H1 (cell line): ENCODE measurements around the gene ESPNL. TPM values are rescaled to one million over a fixed set of nuclear protein-coding genes. Genes with fewer than 3 reads are reported as not detected.

ENCODE experiments used
- CTCF ChIA-PET: fragments of 300-600 bp; sonication (Branson Sonifier 250); formaldehyde crosslinking; loops from one replicate; lab custom pipeline; 2021; ENCODE audit not compliant: partially characterized antibody; lab: Charles Lee
- POLR2A ChIA-PET: fragments of 300-600 bp; sonication (Branson Sonifier 250); formaldehyde crosslinking; loops from one replicate; lab custom pipeline; 2021; ENCODE audit warnings: inconsistent platforms; ENCODE audit not compliant: partially characterized antibody; lab: Charles Lee
- DNase-seq, 2 experiments: peaks; one replicate each; pipeline versions ENCODE4 v3.0.0 to v3.0.0-alpha.2; 2010 to 2022; ENCODE audit warnings: low spot score in 2 of 2, low read depth in 1 of 2, mixed read lengths in 1 of 2
- FAIRE-seq: peaks from 2 replicates; lab custom pipeline; 2011; peaks lifted over from hg19 to GRCh38; lab: Jason Lieb, UNC
- H2AFZ ChIP-seq: 2 replicates; pipeline ENCODE4 v1.8.1; 2012; ENCODE audit warnings: low read length, inconsistent platforms
- H2AK5ac ChIP-seq: 2 replicates; pipeline ENCODE4 v1.6.1; 2013; ENCODE audit warnings: low read depth, low read length
- H2BK120ac ChIP-seq: replicated peaks from 2 replicates; pipeline ENCODE3; 2013; ENCODE audit warnings: low read depth, low read length, inconsistent platforms
- H2BK12ac ChIP-seq: 2 replicates; pipeline ENCODE4 v1.6.1; 2013; ENCODE audit warnings: low read depth, low read length
- H2BK15ac ChIP-seq: 2 replicates; pipeline ENCODE4 v1.6.1; 2013; ENCODE audit warnings: low read length
- H2BK20ac ChIP-seq: 2 replicates; pipeline ENCODE4 v1.6.1; 2013; ENCODE audit warnings: low read length
- H2BK5ac ChIP-seq: 2 replicates; pipeline ENCODE4 v1.6.1; 2013; ENCODE audit warnings: low read depth, low read length
- H3K14ac ChIP-seq: 2 replicates; pipeline ENCODE4 v1.6.1; 2013; ENCODE audit warnings: inconsistent platforms; ENCODE audit not compliant: insufficient read length
- H3K18ac ChIP-seq: 2 replicates; pipeline ENCODE4 v1.6.1; 2013; ENCODE audit warnings: low read length; ENCODE audit errors: extremely low read depth
- H3K23ac ChIP-seq: 2 replicates; pipeline ENCODE4 v1.6.1; 2013; ENCODE audit warnings: inconsistent platforms; ENCODE audit not compliant: insufficient read length
- H3K23me2 ChIP-seq: 2 replicates; pipeline ENCODE4 v1.6.1; 2013; ENCODE audit warnings: low read depth, low read length
- H3K27ac ChIP-seq: 2 replicates; pipeline ENCODE4 v1.6.1; 2011; ENCODE audit warnings: low read depth, low read length, inconsistent platforms
- H3K27me3 ChIP-seq, 4 experiments: replicated peaks in 1 of 4; 1 replicate in 1 of 4; 2 replicates in 3 of 4; pipeline versions ENCODE4 v1.6.1 to v1.8.1; 2011 to 2013; ENCODE audit warnings: low read length in 3 of 4, mild to moderate bottlenecking in 3 of 4, inconsistent platforms in 2 of 4, mixed read lengths in 2 of 4, moderate library complexity in 1 of 4; ENCODE audit not compliant: control insufficient read depth in 3 of 4, insufficient read depth in 3 of 4; ENCODE audit errors: extremely low read depth in 1 of 4
- H3K36me3 ChIP-seq, 4 experiments: 2 replicates each; pipeline versions ENCODE4 v1.6.1 to v1.8.1; 2011 to 2013; ENCODE audit warnings: mild to moderate bottlenecking in 4 of 4, low read length in 3 of 4, moderate library complexity in 2 of 4, control low read depth in 1 of 4, inconsistent platforms in 1 of 4; ENCODE audit not compliant: insufficient read depth in 4 of 4, control insufficient read depth in 2 of 4
- H3K4ac ChIP-seq: replicated peaks from 2 replicates; pipeline ENCODE3; 2013; ENCODE audit warnings: low read length, low read depth, mixed read lengths, inconsistent platforms; ENCODE audit not compliant: insufficient read length
- H3K4me1 ChIP-seq, 4 experiments: replicated peaks in 1 of 4; 1 replicate in 1 of 4; 2 replicates in 3 of 4; pipeline versions ENCODE4 v1.6.1 to v1.8.1; 2011 to 2013; ENCODE audit warnings: low read length in 3 of 4, inconsistent platforms in 2 of 4, mixed read lengths in 1 of 4; ENCODE audit not compliant: insufficient read depth in 4 of 4, control insufficient read depth in 3 of 4
- H3K4me2 ChIP-seq, 2 experiments: 2 replicates each; pipeline versions ENCODE4 v1.6.1 to v1.8.1; 2011 to 2013; ENCODE audit warnings: low read depth in 2 of 2, low read length in 2 of 2, control low read depth in 1 of 2, inconsistent platforms in 1 of 2, mild to moderate bottlenecking in 1 of 2; ENCODE audit not compliant: insufficient read depth in 1 of 2
- H3K4me3 ChIP-seq, 4 experiments: fragments of 200-600, 300-600 bp in 1 of 4; sonication (generic), shearing (Covaris generic), sonication (Bioruptor Twin) in 1 of 4; 2 replicates each; pipeline versions ENCODE4 v1.5.1 to v1.8.1; 2011 to 2016; ENCODE audit warnings: low read length in 4 of 4, low read depth in 3 of 4, control low read depth in 2 of 4, inconsistent platforms in 2 of 4, mild to moderate bottlenecking in 2 of 4, mixed read lengths in 1 of 4, moderate library complexity in 1 of 4; ENCODE audit not compliant: insufficient read depth in 2 of 4; ENCODE audit errors: extremely low read depth in 1 of 4
- H3K56ac ChIP-seq: replicated peaks from 2 replicates; pipeline ENCODE3; 2013; ENCODE audit warnings: low read depth, mild to moderate bottlenecking, mixed read lengths, low read length, inconsistent platforms; ENCODE audit not compliant: insufficient read length
- H3K79me1 ChIP-seq: 2 replicates; pipeline ENCODE4 v1.6.1; 2013; ENCODE audit warnings: low read depth, low read length, control low read depth
- H3K79me2 ChIP-seq, 2 experiments: 2 replicates each; pipeline versions ENCODE4 v1.6.1 to v1.8.1; 2012 to 2013; ENCODE audit warnings: low read length in 2 of 2, mild to moderate bottlenecking in 2 of 2, inconsistent platforms in 1 of 2; ENCODE audit not compliant: insufficient read depth in 2 of 2, control insufficient read depth in 1 of 2
- H3K9ac ChIP-seq, 4 experiments: replicated peaks in 1 of 4; 1 replicate in 1 of 4; 2 replicates in 3 of 4; pipeline versions ENCODE4 v1.6.1 to v1.8.1; 2011 to 2013; ENCODE audit warnings: low read depth in 3 of 4, low read length in 3 of 4, control low read depth in 2 of 4, mild to moderate bottlenecking in 2 of 4, moderate library complexity in 2 of 4, inconsistent platforms in 1 of 4; ENCODE audit errors: extremely low read depth in 1 of 4
- H3K9me3 ChIP-seq, 2 experiments: 2 replicates each; pipeline versions ENCODE4 v1.6.1 to v1.8.1; 2012 to 2013; ENCODE audit warnings: mild to moderate bottlenecking in 2 of 2, moderate library complexity in 2 of 2, control low read depth in 1 of 2, inconsistent platforms in 1 of 2, low read depth in 1 of 2, low read length in 1 of 2, mixed read lengths in 1 of 2; ENCODE audit not compliant: insufficient read depth in 2 of 2
- H4K20me1 ChIP-seq, 2 experiments: replicated peaks in 1 of 2; 2 replicates each; pipeline versions ENCODE3 to v1.8.1; 2011 to 2013; ENCODE audit warnings: inconsistent platforms in 2 of 2, low read length in 2 of 2, mild to moderate bottlenecking in 1 of 2; ENCODE audit not compliant: insufficient read depth in 2 of 2, control insufficient read depth in 1 of 2
- H4K5ac ChIP-seq: 2 replicates; pipeline ENCODE4 v1.6.1; 2013; ENCODE audit warnings: low read length, low read depth, mixed read lengths, inconsistent platforms; ENCODE audit not compliant: insufficient read length
- H4K8ac ChIP-seq: 2 replicates; pipeline ENCODE4 v1.8.0; 2013; ENCODE audit warnings: mild to moderate bottlenecking, moderate library complexity, low read length, inconsistent platforms; ENCODE audit not compliant: insufficient read depth; ENCODE audit errors: extremely low read depth
- H4K91ac ChIP-seq: replicated peaks from 2 replicates; pipeline ENCODE3; 2013; ENCODE audit warnings: low read length, mixed read lengths, inconsistent platforms; ENCODE audit not compliant: insufficient read length
- EP300 ChIP-seq, 2 experiments: IDR thresholded peaks; 1 replicate in 1 of 2; 2 replicates in 1 of 2; pipeline ENCODE4 v1.6.1; 2011 to 2012; ENCODE audit warnings: low read depth in 2 of 2, low read length in 2 of 2, mild to moderate bottlenecking in 2 of 2, borderline replicate concordance in 1 of 2, inconsistent platforms in 1 of 2, moderate library complexity in 1 of 2
- KDM1A ChIP-seq: fragments of 200-600, 300-600 bp; sonication (generic); IDR thresholded peaks from 2 replicates; pipeline ENCODE4 v1.7.1; 2016; ENCODE audit warnings: mild to moderate bottlenecking, low read length, borderline replicate concordance
- KDM5A ChIP-seq: fragments of 200-600 bp; IDR thresholded peaks from 2 replicates; pipeline ENCODE4 v1.7.1; 2012; ENCODE audit warnings: mild to moderate bottlenecking, low read length, inconsistent platforms, mixed read lengths
- SIX5 ChIP-seq: IDR thresholded peaks from 2 replicates; pipeline ENCODE4 v1.6.1; 2011; ENCODE audit warnings: mild to moderate bottlenecking, low read depth, low read length
- WGBS, 2 experiments: shearing (Covaris generic) in 1 of 2; methylation state at CpG; one replicate each; pipeline versions ENCODE4 v1.1.6 to v1.1.7; 2013 to 2015; ENCODE audit warnings: low lambda C conversion rate in 2 of 2, mixed read lengths in 2 of 2, inconsistent platforms in 1 of 2, low coverage in 1 of 2, missing lambda C conversion rate in 1 of 2; ENCODE audit not compliant: insufficient replicate concordance in 2 of 2, insufficient coverage in 1 of 2, insufficient read length in 1 of 2; ENCODE audit errors: extremely low coverage in 1 of 2, missing lambda C conversion rate in 1 of 2; 5-methylcytosine and 5-hydroxymethylcytosine counted together
- polyA plus RNA-seq, 7 experiments: library from polyadenylated mRNA; depleted of rRNA in 3 of 7; stranded (reverse) in 5 of 7; unstranded in 2 of 7; fragments of >200 nt in 5 of 7; fragments of 200-250 nt in 2 of 7; gene quantifications; 1 replicate in 5 of 7; 2 replicates in 1 of 7; 4 replicates in 1 of 7; pipeline versions ENCODE4 v1.2.1 to v1.2.3, GENCODE V29; 2011 to 2013; ENCODE audit warnings: missing spikeins in 2 of 7, mixed read lengths in 2 of 7
- total RNA-seq: library from RNA; stranded (reverse); fragmentation: NEBNext Ultra II Directional; extraction: Animal tissue kit (Norgen Biotek cat#: 25700); gene quantifications from 2 replicates; pipeline ENCODE4 v1.2.1, GENCODE V29; 2021
- TF ChIP-seq, protein P1 (sequence below): IDR thresholded peaks from 2 replicates; pipeline ENCODE4 v1.6.1; 2011; ENCODE audit warnings: low read length, improper control_type of control experiment
- TF ChIP-seq, protein P2 (sequence below), 3 experiments: IDR thresholded peaks; 1 replicate in 2 of 3; 2 replicates in 1 of 3; pipeline versions ENCODE4 v1.5.1 to v1.6.1; 2011; ENCODE audit warnings: low read length in 3 of 3, mild to moderate bottlenecking in 3 of 3, inconsistent platforms in 2 of 3, low read depth in 1 of 3, moderate library complexity in 1 of 3; ENCODE audit not compliant: insufficient read depth in 1 of 3; ENCODE audit errors: control extremely low read depth in 1 of 3

The ESPNL gene
- total and polyA plus RNA-seq, 2 of the 8 experiments (the other 6 are each of a cell fraction or from before 2014, with no cell fraction given) = 0.68 to 1.3 TPM

DNA sequence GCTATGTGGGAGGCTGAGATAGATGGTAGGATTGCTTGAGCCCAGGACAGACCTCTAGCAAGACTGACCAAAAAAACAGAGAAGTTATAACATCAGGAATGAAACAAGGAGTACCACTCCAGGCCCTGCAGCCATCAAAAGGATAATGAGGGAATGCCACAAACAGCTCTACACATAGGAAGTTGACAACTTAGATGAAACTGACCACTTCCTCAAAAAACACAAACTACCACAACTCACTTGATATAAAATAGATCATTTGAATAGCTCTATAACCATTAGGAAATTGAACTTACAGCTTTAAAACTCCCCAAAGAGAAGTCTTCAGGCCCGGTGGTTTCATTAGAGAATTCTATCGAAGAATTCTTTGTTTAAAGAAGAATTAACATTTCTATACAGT is 12.9 kb upstream of the ESPNL start:
- Histone ChIP-seq H2BK5ac (no peak overlapping the region), H3K18ac (no peak overlapping the region), H3K14ac (no peak overlapping the region), H3K23me2 (no peaks in the 10 kb centered on the region), H3K23ac (no peak overlapping the region), H3K27me3 (no peaks in the 10 kb centered on the region), H2BK12ac (no peak overlapping the region), H2BK15ac (no peak overlapping the region), H3K36me3 (peaks cover 13 to 57% (median 38%) of the 10 kb centered on the region in 4 experiments), H2AFZ (no peak overlapping the region), H3K79me1 (no peaks in the 10 kb centered on the region), H3K4ac (no peak overlapping the region), H3K27ac (no peak overlapping the region), H4K5ac (no peak overlapping the region), H3K9me3 (no peaks in the 10 kb centered on the region), H3K79me2 (no peaks in the 10 kb centered on the region), H2AK5ac (no peak overlapping the region), H4K91ac (no peak overlapping the region), H3K4me3 (no peak overlapping the region), H3K56ac (no peak overlapping the region), H3K4me1 (no peaks in the 10 kb centered on the region), H3K4me2 (no peak overlapping the region), H2BK20ac (no peak overlapping the region), H4K8ac (no peak overlapping the region), H3K9ac (no peak overlapping the region), H2BK120ac (no peak overlapping the region), H4K20me1 (peaks cover 1 to 5% of the 10 kb centered on the region in 2 experiments)
- TF ChIP-seq SIX5 (no peak), KDM1A (no peak), KDM5A (no peak), EP300 (IDR thresholded peaks at IDR 0.05; ENCODE audit: borderline replicate concordance in 1 of 2, low read depth in 2 of 2, low read length in 2 of 2) (no peak)
- TF ChIP-seq, protein P1, sequence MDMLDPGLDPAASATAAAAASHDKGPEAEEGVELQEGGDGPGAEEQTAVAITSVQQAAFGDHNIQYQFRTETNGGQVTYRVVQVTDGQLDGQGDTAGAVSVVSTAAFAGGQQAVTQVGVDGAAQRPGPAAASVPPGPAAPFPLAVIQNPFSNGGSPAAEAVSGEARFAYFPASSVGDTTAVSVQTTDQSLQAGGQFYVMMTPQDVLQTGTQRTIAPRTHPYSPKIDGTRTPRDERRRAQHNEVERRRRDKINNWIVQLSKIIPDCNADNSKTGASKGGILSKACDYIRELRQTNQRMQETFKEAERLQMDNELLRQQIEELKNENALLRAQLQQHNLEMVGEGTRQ = no peak
- TF ChIP-seq, protein P2, sequence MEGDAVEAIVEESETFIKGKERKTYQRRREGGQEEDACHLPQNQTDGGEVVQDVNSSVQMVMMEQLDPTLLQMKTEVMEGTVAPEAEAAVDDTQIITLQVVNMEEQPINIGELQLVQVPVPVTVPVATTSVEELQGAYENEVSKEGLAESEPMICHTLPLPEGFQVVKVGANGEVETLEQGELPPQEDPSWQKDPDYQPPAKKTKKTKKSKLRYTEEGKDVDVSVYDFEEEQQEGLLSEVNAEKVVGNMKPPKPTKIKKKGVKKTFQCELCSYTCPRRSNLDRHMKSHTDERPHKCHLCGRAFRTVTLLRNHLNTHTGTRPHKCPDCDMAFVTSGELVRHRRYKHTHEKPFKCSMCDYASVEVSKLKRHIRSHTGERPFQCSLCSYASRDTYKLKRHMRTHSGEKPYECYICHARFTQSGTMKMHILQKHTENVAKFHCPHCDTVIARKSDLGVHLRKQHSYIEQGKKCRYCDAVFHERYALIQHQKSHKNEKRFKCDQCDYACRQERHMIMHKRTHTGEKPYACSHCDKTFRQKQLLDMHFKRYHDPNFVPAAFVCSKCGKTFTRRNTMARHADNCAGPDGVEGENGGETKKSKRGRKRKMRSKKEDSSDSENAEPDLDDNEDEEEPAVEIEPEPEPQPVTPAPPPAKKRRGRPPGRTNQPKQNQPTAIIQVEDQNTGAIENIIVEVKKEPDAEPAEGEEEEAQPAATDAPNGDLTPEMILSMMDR (IDR thresholded peaks at IDR 0.05; ENCODE audit: control extremely low read depth in 1 of 3, insufficient read depth in 1 of 3, low read depth in 1 of 3, low read length in 3 of 3) = no peak
- DNase-seq (no peak), FAIRE-seq (no peak)
- ChIA-PET CTCF (interaction anchor here (0.6 to 2.2 kb wide), 7 partner anchors 11 to 149 kb away, joined by 3 to 8 read pairs (median 4); no protein-coding TSS in a partner anchor), POLR2A (interaction anchor here (1.1 kb wide), 1 partner anchor 11 kb away, joined by 3 read pairs; no protein-coding TSS in a partner anchor)
- 88% methylated on average over 2 of the region's 2 CpGs; no CpG with 5 or more reads in 1 of the 2 experiments for WGBS, 2 experiments
